Measurements from ENCODE around the gene RP2.

The RP2 gene

DNA sequence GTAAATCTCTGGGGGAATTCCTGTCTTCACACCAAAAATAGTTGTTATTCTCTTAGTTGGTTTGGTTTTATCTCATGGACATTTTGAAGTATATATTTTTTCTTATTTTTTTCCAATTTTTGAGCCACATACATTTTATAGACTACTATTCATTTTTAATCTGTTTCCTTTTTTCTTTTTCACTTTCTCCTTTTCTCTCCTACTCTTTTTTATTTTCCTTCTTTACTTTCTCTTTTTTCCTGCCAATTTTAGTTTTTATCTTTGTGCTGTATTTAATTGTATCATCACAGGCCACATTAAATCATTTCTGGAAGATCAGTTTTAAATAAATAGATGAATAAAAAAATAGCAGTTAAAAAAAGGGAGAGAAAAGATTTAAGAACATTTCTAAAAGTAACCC is 61.4 kb downstream of the RP2 start:
- no peak for DNase-seq (ENCODE audit: low read depth)
- no peak for TF ChIP-seq CTCF (IDR thresholded peaks at IDR 0.05; ENCODE audit: control insufficient read depth, extremely low read depth, insufficient read depth)

GRCh38 chrX:46903458-46904242 is 66.8 kb downstream of the RP2 start:
- TF ChIP-seq CTCF (IDR thresholded peaks at IDR 0.05; ENCODE audit: control insufficient read depth, extremely low read depth, insufficient read depth): peak; percentile 66
- DNase-seq (ENCODE audit: low read depth): peak; percentile 55
- peak overlapping the region; percentile 48 for H3K4me3 ChIP-seq (ENCODE audit: low read depth, low read length)

More for the DNA sequence above, 61.4 kb downstream of the RP2 start:
- H3K4me3 ChIP-seq (ENCODE audit: low read depth, low read length): no peak overlapping the region

GRCh38 chrX:46904626-46905025 is 67.8 kb downstream of the RP2 start:
- no peak for DNase-seq (ENCODE audit: low read depth)
- H3K4me3 ChIP-seq (ENCODE audit: low read depth, low read length): no peak overlapping the region
- no peak for TF ChIP-seq CTCF (IDR thresholded peaks at IDR 0.05; ENCODE audit: control insufficient read depth, extremely low read depth, insufficient read depth)

GRCh38 chrX:46910415-46910814 is 73.6 kb downstream of the RP2 start:
- no peak overlapping the region for H3K4me3 ChIP-seq (ENCODE audit: low read depth, low read length)
- DNase-seq (ENCODE audit: low read depth): no peak
- no peak for TF ChIP-seq CTCF (IDR thresholded peaks at IDR 0.05; ENCODE audit: control insufficient read depth, extremely low read depth, insufficient read depth)

- no peak; the same call in 1 of the 2 replicates for TF ChIP-seq CTCF (IDR thresholded peaks at IDR 0.05; ENCODE audit: control insufficient read depth, extremely low read depth, insufficient read depth)
- peak within 1 kb of the TSS; percentile 70 for H3K4me3 ChIP-seq (ENCODE audit: low read depth, low read length)
- peak; percentile 28 for DNase-seq (ENCODE audit: low read depth)
Observed at GRCh38 chrX:46912098-46912602, 75.3 kb downstream of the RP2 start, which contains the start of gene JADE3. TSS of gene JADE3 (plus strand) at chrX:46912421. CDS start at chrX:46984895, 72,474 bp downstream.

GRCh38 chrX:46912603-46913491 is 76.0 kb downstream of the RP2 start:
- peak overlapping the region; percentile 70 for H3K4me3 ChIP-seq (ENCODE audit: low read depth, low read length)
- DNase-seq (ENCODE audit: low read depth): no peak
- TF ChIP-seq CTCF (IDR thresholded peaks at IDR 0.05; ENCODE audit: control insufficient read depth, extremely low read depth, insufficient read depth): peak; percentile 58

Measured in LNCaP clone FGC (cell line).